Effector CD4-positive, alpha-beta T cell (primary cell): ENCODE data around the gene FOSB.
"Not testable (repeated sequence)": the region's sequence is repeated elsewhere in the genome, so short reads cannot be mapped to it uniquely, and the experiment has no call there.

Experiments used
- DNase-seq: peaks from one replicate; pipeline ENCODE4 v3.0.0-alpha.2; 2020
- total RNA-seq: gene quantifications from one replicate; lab custom pipeline; 2026; lab: John Stamatoyannopoulos, UW

FOSB gene
- 4,280 reads per million, percentile 100 among the genes with 10 or more reads in this experiment for total RNA-seq

DNA sequence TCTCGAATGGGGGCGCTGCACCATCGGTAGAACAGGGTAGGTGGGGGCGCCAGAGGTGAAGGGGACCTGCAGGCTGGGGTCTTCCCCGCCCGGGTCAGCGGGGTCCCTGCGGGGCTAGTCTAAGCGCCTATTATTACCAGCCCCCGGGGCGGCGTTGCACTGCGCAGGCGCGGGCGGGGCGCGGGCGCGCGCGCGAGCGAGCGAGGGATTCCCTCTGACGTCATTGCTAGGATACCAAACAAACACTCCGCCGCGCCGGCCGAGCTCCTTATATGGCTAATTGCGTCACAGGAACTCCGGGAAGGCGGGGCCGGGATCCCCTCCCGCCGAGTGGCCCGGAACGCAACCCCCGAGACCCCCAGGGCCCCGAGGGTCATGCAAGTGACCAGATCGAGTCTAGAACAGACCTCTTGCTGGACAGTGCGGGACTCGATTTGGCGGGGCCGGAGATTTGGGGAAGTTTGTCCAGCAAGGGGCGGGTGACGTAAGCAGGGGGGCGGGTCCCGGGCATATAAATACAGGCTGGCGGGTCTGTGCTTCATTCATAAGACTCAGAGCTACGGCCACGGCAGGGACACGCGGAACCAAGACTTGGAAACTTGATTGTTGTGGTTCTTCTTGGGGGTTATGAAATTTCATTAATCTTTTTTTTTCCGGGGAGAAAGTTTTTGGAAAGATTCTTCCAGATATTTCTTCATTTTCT lies at the start of gene FOSB:
Gene FOSB (plus strand): TSS at position 541 of the 703 bp plus-strand sequence. CDS start 591 bp downstream, outside the sequence.
- peak; percentile 94 for DNase-seq

DNA sequence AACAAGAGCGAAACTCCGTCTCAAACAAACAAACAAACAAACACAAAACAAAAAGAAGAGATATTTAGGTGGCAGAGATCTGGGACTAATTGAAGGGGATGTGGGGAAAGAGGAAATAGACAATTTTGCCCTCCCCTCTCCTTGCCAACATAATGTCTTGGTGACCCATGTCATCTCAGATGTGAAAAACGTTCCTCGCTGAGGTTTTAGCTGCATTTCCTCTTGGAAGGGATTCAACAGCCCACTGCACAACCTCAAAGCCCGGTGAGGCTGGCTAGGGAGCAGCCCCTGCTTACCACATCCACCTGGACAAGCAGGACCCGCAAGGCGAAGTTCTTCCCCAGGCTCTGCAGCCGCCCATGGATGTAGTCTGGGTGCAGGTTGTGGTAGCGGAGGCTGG lies 49.0 kb upstream of the FOSB start:
- no peak for DNase-seq

DNA sequence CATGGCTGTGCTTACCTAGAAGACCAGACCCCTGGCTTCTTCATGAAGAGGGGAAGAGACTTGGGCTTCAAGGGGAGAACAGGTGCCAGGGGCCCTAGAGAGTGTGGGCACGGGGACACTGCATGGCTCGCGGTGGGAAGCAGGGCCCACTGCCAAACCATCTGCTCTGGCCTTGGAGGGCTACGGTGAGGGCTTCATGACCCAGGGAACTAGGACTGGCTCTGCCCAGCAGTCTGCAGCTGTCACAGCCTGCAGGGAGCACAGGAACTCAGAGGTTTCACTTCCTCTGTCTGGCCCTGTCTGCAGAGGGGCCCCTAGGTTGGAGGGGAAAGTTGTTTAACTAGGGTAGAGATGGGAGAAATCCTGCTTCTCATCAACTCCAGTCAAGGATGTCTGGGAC lies 48.4 kb upstream of the FOSB start:
- DNase-seq: no peak

DNA sequence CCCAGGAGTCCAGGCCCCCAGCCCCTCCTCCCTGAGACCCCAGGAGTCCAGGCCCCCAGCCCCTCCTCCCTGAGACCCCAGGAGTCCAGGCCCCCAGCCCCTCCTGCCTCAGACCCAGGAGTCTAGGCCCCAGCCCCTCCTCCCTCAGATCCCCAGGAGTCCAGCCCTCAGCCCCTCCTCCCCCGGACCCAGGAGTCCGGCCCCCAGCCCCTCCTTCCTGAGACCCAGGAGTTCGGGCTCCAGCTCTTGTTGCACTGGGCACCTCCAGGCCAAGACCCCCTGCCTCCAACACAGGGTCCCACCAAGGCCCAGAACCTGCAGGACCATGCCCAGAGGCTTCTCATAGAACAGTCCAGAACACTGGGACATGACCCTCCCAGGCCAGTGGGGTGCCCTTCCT lies 47.9 kb upstream of the FOSB start:
- DNase-seq: no peak

DNA sequence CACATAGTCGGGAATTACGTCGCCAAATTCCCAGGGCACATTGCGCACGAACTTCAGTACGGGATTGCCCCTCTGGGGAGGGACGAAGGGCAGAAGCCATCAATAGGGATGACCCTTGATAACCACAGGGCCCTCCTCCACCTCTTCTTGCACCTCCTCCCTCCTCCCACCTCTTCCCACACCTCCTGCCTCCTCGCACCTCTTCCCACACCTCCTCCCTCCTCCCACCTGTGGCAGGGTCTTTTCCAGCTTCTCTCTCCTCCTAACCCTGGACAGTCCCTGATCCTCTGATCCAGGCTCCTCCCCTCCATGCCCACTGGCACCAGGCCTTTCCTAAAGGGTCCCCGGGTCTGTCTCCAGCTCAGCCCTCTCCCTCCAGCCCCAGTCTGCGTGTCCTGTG lies 47.4 kb upstream of the FOSB start:
- no peak for DNase-seq

DNA sequence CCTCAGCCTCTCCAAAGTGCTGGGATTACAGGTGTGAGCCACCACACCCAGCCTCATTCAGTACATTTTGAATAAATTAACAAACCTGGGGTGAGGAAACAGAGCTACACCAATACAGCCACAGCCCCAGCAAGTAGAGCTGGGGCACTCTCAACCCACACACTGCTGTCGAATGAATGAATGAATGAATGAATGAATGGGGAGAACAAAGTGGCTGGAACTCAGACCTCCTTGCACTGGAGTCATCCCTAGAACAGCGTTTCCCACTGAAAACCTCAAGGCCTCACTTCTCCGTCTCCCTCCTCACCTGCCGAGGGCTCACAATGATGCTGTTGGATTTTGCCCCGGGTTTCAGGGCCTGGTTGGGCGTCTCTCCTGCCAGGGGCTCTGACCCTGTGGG lies 46.9 kb upstream of the FOSB start:
- no peak for DNase-seq

DNA sequence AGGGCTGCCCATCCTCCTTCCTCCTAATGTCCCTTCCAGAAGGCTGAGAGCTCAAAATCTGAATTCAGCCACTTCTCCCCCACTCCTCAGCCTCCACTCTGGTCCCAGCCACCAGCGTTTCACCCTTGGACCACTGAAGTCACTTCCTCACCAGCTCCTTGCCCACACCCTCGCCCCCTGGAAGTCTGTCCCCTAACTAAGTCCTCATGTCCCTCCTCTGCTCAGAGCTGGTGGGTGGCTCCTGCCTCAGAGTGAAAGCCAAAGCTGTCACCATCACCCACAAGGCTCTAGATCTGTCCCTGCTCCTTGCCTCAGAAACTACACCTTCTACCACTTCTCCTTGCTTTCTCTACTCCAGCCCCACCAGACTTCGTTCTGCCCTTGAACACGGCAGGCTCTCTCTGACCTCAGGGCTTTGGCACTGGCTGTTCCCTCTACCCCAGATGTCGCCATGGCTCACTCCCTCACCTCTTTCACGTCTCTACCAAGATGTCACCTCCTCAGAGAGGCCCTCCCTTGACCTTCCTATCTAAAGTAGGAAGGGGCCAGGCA lies 45.8 kb upstream of the FOSB start:
- no peak for DNase-seq

DNA sequence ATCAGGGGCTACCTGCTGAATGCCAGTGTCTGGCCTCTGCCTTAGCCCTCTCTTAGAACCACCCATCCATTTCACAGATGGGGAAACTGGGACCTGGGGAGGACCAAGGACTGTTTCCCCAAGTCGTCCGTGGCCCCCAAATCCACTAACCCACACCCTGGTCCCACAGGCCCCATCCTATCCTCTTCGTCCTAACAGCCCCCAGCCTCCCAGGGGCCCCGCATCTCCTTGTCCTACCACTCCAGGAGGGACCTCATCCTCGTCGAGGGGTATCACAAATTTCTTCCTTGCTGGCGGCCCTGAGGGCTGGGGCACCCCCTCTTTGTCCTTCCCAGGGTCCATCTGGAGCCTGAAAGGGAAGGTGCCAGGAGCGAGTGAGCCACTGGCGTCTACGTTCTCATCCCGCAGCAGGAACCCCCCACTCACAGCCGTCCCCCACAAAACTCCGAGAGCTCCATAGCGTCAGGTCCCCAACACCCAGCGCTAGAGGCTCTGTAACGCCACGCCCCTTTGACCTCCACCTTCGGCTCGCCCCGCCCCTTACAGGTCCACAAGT lies 44.7 kb upstream of the FOSB start:
- peak; percentile 72 for DNase-seq

DNA sequence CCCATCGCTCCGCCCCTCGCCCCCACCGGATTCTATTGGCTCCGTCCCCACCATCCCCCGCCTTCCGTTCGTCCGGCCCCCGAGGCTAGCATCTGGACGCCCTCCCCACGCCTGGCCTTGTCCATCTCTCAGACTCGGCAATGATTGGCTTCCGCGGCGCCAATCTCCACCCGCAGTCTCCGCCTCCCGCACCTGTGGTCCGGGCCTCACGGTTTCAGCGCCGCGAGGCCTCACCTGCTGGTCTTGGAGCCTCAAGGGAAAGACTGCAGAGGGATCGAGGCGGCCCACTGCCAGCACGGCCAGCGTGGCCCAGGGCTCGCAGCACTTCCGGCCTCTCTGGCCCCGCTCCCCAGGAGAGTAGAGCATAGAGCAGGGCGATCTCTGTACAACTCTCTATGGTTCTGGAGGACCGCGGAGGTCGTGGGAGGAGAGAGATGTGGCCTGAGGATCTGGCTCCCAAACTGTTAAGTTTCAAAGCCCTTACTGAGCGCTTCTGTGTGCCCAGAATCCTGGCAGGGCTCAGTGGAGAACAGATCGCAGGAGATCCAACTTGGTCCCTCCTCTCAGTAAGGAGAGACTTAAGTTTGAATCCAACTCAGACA lies 44.1 kb upstream of the FOSB start, which contains the start of gene ERCC1:
Gene ERCC1 (minus strand): TSS at position 329 of the 602 bp plus-strand sequence. CDS start 543 bp downstream, outside the sequence.
- no peak for DNase-seq

DNA sequence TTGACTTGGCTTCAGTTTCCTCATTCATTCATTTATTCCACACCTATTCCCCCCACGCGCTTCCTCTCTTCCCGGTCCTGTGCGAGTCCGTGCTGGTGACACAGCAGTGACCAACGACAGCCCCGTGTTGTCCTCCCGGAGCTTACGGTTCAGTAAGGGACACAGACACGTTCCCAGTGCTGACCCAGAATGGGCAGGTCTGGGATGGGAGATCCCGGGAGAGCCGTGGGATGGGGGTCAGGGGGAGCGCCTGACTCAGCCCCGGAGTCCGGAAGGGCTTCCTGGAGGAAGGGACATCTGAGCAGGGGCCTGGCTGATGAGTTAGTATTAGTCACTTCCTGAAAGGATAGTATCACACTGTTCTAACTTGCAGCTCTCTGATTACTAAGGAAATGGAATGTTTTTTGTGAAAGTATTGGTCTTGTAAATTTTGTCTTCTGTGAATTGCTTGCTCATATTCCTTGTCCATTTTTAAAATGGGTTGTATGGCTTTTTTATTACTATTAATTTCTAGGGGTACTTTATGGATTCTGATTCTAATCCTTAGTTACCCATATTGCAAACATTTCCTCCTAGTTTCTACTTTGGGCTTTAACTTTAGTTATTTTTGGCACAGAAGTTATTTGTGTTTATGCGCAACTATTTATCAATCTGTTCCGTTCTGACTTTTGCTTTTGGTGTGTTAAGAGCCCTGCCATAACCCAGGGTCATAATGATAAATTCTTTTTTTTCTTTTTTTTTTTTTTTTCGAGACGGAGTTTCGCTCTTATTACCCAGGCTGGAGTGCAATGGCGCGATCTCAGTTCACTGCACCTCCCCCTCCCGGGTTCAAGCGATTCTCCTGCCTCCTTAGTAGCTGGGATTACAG lies 43.4 kb upstream of the FOSB start:
- DNase-seq: peak; percentile 25

DNA sequence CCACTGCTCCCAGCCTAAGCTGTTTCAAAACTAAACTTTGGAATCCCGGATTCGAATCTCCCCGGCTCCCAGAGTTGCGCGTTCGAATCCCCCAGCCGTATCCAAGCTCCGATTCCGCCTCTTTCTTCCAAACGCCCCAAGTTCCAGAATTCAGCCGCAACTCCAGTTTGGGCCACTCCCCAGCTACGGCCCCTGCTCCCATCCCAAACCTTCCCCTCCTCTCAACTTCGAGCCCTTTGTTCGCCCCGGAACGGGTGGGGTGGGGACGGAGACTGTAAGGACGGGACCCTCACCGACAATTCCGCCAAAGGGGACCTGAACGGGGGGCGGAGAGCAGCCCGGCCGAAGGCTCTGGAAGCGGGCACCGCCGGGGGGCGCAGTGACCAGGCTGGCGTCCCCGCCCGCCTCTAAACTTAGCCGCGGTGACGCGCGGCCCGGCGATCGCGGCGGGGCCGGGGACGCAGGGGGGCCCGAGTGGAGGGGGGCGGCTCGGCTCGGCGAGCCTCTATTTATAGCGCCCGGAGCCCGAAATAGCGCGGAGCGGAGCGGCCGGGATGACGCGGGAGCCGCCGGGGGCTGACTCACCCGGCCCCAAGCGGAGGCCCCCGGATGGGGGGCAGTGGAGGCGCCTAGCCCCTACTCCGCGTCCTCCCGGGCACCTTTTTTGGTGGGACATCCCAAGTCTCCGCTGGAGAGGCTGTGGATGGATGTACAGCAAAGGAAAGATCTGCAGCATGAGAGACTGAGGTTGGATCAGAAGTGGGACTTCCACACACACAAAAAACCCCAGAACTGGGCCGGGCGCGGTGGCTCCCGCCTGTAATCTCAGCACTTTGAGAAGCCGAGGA lies 39.2 kb upstream of the FOSB start:
- DNase-seq: no peak

DNA sequence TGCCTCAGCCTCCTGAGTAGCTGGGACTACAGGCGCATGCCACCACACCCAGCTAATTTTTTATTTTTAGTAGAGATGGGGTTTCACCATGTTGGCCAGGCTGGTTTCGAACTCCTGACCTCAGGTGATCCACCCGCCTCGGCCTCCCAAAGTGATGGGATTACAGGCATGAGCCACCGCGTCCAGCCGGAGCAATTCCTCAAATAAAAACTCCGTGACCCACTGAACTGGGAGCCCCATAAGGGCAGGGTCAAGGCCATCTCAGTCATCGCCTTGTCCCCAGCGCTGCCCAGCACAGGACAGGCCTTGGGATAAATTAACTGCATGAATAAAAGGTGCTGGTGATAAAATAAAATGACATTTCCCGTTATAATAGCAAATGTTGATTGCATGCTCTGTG lies 37.9 kb upstream of the FOSB start:
- DNase-seq: not testable (repeated sequence)

DNA sequence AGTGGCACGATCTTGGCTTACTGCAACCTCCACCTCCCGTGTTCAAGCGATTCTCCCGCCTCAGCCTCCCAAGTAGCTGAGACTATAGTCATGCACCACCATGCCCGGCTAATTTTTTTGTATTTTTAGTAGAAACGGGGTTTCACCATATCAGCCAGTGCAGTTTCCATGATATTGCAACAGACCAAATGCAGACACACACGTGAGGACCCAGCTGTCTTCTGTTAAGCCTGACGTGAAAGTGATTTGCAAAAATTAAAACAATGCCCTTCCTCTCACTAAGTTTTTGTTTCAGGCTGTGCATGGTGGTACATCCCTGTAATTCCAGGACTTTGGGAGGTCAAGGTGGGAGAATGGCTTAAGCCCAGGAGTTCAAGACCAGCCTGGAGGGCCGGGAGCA lies 36.8 kb upstream of the FOSB start:
- not testable (repeated sequence) for DNase-seq

DNA sequence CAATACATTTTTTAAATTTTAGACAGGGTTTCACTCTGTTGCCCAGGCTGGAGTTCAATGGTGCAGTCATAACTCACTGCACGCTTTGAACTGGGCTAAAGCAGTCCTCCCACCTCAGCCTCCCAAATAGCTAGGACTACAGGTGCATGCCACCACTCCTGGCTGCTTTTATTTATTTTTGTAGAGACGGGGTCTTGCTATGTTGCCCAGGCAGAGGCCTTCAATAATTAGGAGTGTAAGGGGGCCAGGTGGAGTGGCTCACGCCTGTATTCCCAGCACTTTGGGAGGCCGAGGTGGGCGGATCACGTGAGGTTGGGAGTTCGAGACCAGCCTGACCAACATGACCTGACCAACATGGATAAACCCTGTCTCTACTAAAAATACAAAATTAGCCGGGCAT lies 35.3 kb upstream of the FOSB start:
- DNase-seq: not testable (repeated sequence)

DNA sequence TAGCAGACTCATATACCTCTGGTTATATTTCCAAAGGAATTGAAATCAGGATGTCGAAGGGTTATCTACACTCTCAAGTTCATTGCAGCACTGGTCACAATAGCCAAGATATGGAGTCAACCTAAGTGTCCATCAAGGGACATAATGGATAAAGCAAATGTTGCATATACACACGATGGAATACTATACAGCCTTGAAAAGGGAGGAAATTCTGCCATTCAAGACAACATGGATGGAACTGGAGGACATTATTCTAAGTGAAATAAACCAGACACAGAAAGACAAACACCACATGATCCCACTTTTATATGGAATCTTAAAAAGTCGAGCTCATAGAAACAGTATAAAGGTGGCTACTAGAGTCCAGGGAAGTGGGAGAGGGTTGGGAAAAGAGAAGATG lies 30.5 kb upstream of the FOSB start:
- no peak for DNase-seq

DNA sequence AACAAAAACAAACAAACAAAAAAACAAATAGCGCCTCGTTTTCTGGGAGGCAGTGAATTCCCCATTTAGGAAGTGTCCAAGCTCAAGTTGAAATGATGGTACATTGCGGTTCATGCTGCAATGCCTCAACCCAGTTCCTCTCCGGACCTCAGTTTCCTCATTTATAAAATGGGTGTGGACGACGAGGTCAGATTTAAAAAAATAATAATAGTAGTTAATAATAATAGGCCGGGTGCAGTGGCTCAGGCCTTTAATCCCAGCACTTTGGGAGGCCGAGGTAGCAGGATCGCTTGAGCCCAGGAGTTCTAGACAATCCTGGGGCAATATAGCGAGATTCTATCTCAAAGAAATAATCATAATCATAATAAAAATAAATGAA lies 28.6 kb upstream of the FOSB start:
- no peak for DNase-seq

DNA sequence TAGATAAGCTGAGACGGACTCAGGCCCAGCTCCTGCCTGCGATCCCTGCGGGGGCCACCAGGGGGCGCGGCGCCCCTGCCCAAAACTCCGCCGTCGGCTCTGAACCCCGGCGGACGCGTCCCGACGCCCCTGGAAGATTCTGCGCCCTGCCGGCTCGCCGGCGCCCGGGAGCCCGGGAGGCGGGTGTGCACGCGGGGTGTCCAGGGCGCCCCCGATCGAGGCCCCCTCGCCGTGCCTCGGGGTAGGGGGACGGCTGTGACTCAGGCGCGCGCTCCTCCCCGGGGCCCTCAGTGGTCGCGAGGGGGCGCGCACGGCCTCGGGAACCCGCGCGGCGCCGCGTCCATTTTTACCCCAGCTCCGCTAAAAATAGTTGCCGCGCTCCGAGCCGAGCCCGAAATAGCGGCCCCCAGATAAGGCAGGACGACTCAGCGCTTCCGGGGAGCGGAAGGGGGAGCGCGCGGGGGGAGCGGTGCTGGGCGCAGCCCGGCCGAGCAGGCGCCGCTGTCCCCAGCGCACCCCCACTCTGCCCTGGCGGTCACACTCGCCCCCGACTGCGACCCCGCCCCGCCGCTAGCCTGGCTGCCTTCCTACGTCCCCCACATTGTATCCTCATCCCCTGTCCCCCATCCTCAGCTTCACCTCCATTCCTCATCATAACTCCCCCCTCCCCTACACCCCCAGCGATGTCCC lies 28.1 kb upstream of the FOSB start:
- peak; percentile 79 for DNase-seq

DNA sequence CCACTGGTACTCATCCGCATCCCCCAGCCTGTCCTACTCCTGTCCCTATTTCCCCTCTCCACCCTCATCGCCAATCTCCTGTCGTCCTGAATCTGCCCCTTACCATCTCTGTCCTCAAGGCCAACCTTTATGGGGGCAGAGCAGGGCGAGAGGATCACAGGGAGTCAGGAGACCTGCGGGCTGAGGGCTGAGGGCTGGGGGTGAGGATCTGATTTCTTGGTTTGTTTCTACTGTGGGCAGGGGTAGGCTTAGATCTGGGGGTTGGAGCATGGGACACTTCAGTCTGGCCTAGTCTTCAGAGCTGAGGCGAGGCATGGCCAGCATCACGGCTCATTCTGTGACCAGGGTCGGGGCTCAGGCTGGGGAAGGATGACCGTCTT lies 27.5 kb upstream of the FOSB start:
- DNase-seq: no peak

DNA sequence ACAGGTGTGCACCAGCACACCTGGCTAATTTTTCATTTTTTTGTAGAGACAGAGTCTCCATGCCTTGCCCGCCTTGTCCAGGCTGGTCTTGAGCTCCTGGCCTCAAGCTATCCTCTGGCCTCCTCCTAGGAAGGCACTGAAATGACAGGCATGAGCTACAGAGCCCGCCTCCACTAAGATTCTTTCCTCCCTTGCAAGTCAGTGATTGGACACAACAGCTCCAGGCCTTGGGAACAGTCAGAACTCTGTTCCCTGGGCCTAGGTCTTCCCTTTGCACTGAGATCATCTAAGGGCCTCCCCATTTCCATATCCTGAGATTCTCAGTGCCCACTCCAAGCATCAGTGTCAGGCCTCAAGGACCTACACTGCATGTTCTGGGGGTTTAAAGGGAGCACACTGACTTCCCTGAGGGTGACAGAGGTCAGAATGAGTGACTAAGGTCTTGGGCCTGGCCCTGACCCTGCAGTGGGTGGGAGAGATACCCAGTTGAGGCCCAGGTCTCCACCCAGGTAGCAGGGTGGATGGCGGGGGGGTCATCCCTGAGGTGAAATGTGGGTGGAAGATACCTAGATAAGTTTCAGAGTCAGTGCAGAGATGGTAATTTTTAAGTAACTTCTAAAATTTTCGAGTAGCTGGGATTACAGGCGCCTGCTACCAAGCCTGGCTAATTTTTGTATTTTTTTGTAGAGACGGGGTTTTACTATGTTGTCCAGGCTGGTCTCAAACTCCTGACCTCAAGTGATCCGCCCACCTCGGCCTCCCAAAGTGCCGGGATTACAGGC lies 26.7 kb upstream of the FOSB start:
- DNase-seq: no peak

DNA sequence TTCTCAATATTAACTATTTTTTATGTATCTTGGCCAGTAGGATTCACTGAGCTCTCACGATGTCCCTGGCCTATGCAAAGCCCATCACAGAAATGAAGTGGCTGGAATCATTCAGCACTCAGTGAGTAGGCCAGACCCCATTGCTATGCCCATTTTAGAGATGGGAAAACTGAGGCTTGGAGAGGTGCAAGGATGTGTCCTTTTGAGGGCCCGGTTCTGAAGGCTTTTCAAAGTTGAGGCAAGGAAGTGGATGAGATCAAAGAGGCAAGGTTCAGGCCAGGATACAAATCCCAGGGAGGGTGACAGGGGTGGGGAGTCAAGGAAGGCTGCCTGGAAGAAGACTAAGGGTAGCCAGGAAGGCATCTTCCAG lies 25.4 kb upstream of the FOSB start:
- no peak for DNase-seq
